ENCODE data around the gene LAYN. TPM values are rescaled to one million over a fixed set of nuclear protein-coding genes. Genes with fewer than 3 reads are reported as not detected.
A peak's percentile ranks its signal among the peaks of the same experiment; 100 is the strongest.

Gene LAYN
- total and polyA plus RNA-seq, 2 of the 4 experiments (the other 2 are of a cell fraction): 92.5 to 118 TPM

DNA sequence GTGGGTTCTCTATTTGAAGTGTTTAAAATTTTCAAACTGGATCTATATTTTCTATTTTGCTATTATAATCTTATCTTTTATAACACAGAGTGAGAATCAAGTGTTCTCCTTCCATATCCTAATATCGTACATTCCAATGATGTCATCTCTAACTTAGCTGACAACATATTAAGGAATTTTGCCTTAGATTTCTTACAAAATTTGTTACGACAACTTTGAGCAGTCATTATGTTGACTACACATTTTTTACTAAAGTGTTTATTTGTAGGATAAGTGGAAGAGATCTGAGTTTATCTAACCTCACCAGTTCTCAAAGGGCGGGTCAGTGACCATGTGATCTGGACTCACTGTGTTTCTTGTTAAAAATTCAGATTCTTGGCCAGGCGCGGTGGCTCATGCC is 41.0 kb upstream of the LAYN start:
- Histone ChIP-seq H2AK5ac (ENCODE audit: low read depth, low read length) (no peak overlapping the region), H3K79me1 (ENCODE audit: low read depth in 1 of 2, low read length in 2 of 2) (no peaks in the 10 kb centered on the region), H3K27ac (ENCODE audit: insufficient read depth, low read length) (no peak overlapping the region), H3K4me2 (ENCODE audit: low read depth, low read length) (no peak overlapping the region), H2AFZ (replicated peaks; ENCODE audit: low read length, poor library complexity) (no peak overlapping the region), H3K9me1 (ENCODE audit: insufficient read depth, low read length) (no peaks in the 10 kb centered on the region), H3K4ac (ENCODE audit: low read depth, low read length) (no peak overlapping the region), H3K56ac (ENCODE audit: extremely low read depth, insufficient read depth, low read length) (no peak overlapping the region), H2BK5ac (ENCODE audit: low read depth, low read length, poor library complexity, severe bottlenecking) (no peak overlapping the region), H3K9ac (ENCODE audit: low read depth, low read length) (no peak overlapping the region), H4K20me1 (ENCODE audit: insufficient read depth, low read length) (no peaks in the 10 kb centered on the region), H2AK9ac (replicated peaks; ENCODE audit: low read depth, low read length, poor library complexity) (no peak overlapping the region), H3K36me3 (ENCODE audit: control insufficient read depth, insufficient read depth, low read length) (no peaks in the 10 kb centered on the region), H3K23ac (ENCODE audit: low read depth, low read length) (no peak overlapping the region), H3K18ac (ENCODE audit: low read depth, low read length) (no peak overlapping the region), H2BK120ac (ENCODE audit: low read depth, low read length) (no peak overlapping the region), H2BK20ac (ENCODE audit: low read depth, low read length) (no peak overlapping the region), H4K8ac (ENCODE audit: low read depth in 2 of 2, low read length in 2 of 2) (no peak overlapping the region), H2BK15ac (ENCODE audit: low read depth, low read length) (no peak overlapping the region), H4K5ac (ENCODE audit: low read depth, low read length) (no peak overlapping the region), H3K4me3 (ENCODE audit: insufficient read depth, low read depth, low read length) (no peak overlapping the region), H3K9me3 (ENCODE audit: control insufficient read depth, insufficient read depth, low read length) (no peaks in the 10 kb centered on the region), H3K14ac (replicated peaks; ENCODE audit: low read depth, low read length) (no peak overlapping the region), H4K91ac (ENCODE audit: insufficient read depth, low read depth, low read length) (no peak overlapping the region), H3K27me3 (ENCODE audit: control insufficient read depth, insufficient read depth, low read length) (peaks cover 7% of the 10 kb centered on the region; the same call in 1 of the 2 replicates), H3K4me1 (ENCODE audit: control insufficient read depth, insufficient read depth, low read length) (no peaks in the 10 kb centered on the region)
- dilution Hi-C loops (cut with HindIII; ENCODE audit: low sequenced_read_pairs, unreplicated experiment) (no loop called here), in situ Hi-C loops (cut with MboI; ENCODE audit: low sequenced_read_pairs) (no loop called here), intact Hi-C loops (cut with micrococcal nuclease) (no loop called here)
- WGBS, 2 experiments (ENCODE audit: extremely low coverage in 2 of 2, insufficient read length in 1 of 2): 90% methylated on average over 2 of the region's 5 CpGs; no CpG with 5 or more reads in 1 of the 2 experiments
- ATAC-seq (ENCODE audit: low read depth) (peak; percentile 66), DNase-seq (peak; percentile 32)
- no TSS peak for BruUV-seq (replicated peaks)
- POLR2A ChIA-PET (ENCODE audit: unreplicated experiment): no interaction called here
- CTCF ChIA-PET: no interaction called here
- no peak for TF ChIP-seq RCOR1 (IDR thresholded peaks at IDR 0.05; ENCODE audit: insufficient replicate concordance, low read length)
- no peak for TF ChIP-seq CHD1 (IDR thresholded peaks at IDR 0.05; ENCODE audit: low read depth, low read length)
- no peak for TF ChIP-seq SMC3 (IDR thresholded peaks at IDR 0.05; ENCODE audit: low read depth, low read length)
- no peak for TF ChIP-seq MXI1 (IDR thresholded peaks at IDR 0.05; ENCODE audit: borderline replicate concordance, low read depth, low read length)
- TF ChIP-seq, protein P1, sequence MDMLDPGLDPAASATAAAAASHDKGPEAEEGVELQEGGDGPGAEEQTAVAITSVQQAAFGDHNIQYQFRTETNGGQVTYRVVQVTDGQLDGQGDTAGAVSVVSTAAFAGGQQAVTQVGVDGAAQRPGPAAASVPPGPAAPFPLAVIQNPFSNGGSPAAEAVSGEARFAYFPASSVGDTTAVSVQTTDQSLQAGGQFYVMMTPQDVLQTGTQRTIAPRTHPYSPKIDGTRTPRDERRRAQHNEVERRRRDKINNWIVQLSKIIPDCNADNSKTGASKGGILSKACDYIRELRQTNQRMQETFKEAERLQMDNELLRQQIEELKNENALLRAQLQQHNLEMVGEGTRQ (IDR thresholded peaks at IDR 0.05; ENCODE audit: low read depth, low read length): no peak
- TF ChIP-seq NFE2L2 (IDR thresholded peaks at IDR 0.05; ENCODE audit: low read depth, low read length): no peak
- TF ChIP-seq FOS (IDR thresholded peaks at IDR 0.05; ENCODE audit: low read depth, low read length): no peak
- no peak for TF ChIP-seq RAD21 (IDR thresholded peaks at IDR 0.05; ENCODE audit: low read length)
- TF ChIP-seq MAZ (IDR thresholded peaks at IDR 0.05; ENCODE audit: borderline replicate concordance, low read depth, low read length): no peak
- TF ChIP-seq CEBPB (IDR thresholded peaks at IDR 0.05; ENCODE audit: low read depth, low read length): no peak
- no peak for TF ChIP-seq POLR2A (IDR thresholded peaks at IDR 0.05; ENCODE audit: low read depth, low read length)

Data from IMR-90 (cell line).